Measurements from ENCODE around the gene FOXP1.

DNA sequence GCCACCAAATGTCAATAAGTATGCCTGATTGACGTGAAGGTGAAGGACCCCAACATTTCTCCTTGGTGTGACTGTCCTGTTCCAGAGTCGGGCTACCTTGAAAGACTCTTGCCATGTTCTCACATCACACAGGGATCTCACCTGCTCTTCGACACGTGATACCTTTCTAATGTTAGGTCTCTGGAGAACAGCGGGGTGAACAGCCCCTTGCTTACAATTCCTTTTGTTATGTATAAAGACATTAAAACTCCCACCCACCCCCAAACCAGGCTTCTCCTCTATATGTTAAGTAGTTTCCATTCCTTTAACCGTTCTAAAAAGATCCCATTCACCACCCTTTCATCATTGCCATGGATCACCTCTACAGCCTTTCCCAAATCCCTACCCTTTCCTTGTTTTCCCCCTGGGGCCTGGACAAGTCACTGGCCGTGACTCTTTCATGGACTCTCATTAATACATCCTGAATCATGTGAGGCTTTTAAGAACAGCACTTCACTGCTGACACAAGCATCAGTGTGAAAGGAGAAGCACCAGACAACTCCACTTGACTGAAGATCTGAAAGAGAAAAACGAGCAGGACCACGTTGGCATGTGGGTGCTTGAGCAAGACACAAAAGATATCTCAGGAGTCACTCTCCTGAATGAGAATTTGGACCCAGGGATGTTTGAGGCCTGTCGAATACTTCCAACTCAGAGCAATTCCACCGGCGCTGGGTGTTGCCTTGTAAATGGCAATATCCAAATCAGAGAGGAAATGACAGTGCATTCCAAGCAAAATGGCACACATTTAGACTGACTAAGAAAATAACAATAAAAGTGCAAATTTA is 115.0 kb downstream of the FOXP1 start:
- TF ChIP-seq, protein P1, sequence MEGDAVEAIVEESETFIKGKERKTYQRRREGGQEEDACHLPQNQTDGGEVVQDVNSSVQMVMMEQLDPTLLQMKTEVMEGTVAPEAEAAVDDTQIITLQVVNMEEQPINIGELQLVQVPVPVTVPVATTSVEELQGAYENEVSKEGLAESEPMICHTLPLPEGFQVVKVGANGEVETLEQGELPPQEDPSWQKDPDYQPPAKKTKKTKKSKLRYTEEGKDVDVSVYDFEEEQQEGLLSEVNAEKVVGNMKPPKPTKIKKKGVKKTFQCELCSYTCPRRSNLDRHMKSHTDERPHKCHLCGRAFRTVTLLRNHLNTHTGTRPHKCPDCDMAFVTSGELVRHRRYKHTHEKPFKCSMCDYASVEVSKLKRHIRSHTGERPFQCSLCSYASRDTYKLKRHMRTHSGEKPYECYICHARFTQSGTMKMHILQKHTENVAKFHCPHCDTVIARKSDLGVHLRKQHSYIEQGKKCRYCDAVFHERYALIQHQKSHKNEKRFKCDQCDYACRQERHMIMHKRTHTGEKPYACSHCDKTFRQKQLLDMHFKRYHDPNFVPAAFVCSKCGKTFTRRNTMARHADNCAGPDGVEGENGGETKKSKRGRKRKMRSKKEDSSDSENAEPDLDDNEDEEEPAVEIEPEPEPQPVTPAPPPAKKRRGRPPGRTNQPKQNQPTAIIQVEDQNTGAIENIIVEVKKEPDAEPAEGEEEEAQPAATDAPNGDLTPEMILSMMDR (IDR thresholded peaks at IDR 0.05) = no peak
- TF ChIP-seq, protein P2, sequence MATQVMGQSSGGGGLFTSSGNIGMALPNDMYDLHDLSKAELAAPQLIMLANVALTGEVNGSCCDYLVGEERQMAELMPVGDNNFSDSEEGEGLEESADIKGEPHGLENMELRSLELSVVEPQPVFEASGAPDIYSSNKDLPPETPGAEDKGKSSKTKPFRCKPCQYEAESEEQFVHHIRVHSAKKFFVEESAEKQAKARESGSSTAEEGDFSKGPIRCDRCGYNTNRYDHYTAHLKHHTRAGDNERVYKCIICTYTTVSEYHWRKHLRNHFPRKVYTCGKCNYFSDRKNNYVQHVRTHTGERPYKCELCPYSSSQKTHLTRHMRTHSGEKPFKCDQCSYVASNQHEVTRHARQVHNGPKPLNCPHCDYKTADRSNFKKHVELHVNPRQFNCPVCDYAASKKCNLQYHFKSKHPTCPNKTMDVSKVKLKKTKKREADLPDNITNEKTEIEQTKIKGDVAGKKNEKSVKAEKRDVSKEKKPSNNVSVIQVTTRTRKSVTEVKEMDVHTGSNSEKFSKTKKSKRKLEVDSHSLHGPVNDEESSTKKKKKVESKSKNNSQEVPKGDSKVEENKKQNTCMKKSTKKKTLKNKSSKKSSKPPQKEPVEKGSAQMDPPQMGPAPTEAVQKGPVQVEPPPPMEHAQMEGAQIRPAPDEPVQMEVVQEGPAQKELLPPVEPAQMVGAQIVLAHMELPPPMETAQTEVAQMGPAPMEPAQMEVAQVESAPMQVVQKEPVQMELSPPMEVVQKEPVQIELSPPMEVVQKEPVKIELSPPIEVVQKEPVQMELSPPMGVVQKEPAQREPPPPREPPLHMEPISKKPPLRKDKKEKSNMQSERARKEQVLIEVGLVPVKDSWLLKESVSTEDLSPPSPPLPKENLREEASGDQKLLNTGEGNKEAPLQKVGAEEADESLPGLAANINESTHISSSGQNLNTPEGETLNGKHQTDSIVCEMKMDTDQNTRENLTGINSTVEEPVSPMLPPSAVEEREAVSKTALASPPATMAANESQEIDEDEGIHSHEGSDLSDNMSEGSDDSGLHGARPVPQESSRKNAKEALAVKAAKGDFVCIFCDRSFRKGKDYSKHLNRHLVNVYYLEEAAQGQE (IDR thresholded peaks at IDR 0.05; ENCODE audit: insufficient read depth in 1 of 2, low read depth in 2 of 2, low read length in 1 of 2) = no peak
- TF ChIP-seq TCF7L2 (IDR thresholded peaks at IDR 0.05; ENCODE audit: low read depth, low read length) = no peak
- TF ChIP-seq POLR2AphosphoS5 (IDR thresholded peaks at IDR 0.05; ENCODE audit: low read depth, low read length) = no peak
- TF ChIP-seq SIN3A (IDR thresholded peaks at IDR 0.05; ENCODE audit: borderline replicate concordance, insufficient read depth, low read depth, low read length) = no peak

Measured in Panc1 (cell line).